H1 (cell line): ENCODE data around the gene LRRC2. TPM values are rescaled to one million over a fixed set of nuclear protein-coding genes. Genes with fewer than 3 reads are reported as not detected.

Experiments used
- CTCF ChIA-PET: fragments of 300-600 bp; sonication (Branson Sonifier 250); formaldehyde crosslinking; loops from one replicate; lab custom pipeline; 2021; ENCODE audit not compliant: partially characterized antibody; lab: Charles Lee
- POLR2A ChIA-PET: fragments of 300-600 bp; sonication (Branson Sonifier 250); formaldehyde crosslinking; loops from one replicate; lab custom pipeline; 2021; ENCODE audit warnings: inconsistent platforms; ENCODE audit not compliant: partially characterized antibody; lab: Charles Lee
- DNase-seq, 2 experiments: peaks; one replicate each; pipeline versions ENCODE4 v3.0.0 to v3.0.0-alpha.2; 2010 to 2022; ENCODE audit warnings: low spot score in 2 of 2, low read depth in 1 of 2, mixed read lengths in 1 of 2
- FAIRE-seq: peaks from 2 replicates; lab custom pipeline; 2011; peaks lifted over from hg19 to GRCh38; lab: Jason Lieb, UNC
- H2AFZ ChIP-seq: 2 replicates; pipeline ENCODE4 v1.8.1; 2012; ENCODE audit warnings: low read length, inconsistent platforms
- H2AK5ac ChIP-seq: 2 replicates; pipeline ENCODE4 v1.6.1; 2013; ENCODE audit warnings: low read depth, low read length
- H2BK120ac ChIP-seq: replicated peaks from 2 replicates; pipeline ENCODE3; 2013; ENCODE audit warnings: low read depth, low read length, inconsistent platforms
- H2BK12ac ChIP-seq: 2 replicates; pipeline ENCODE4 v1.6.1; 2013; ENCODE audit warnings: low read depth, low read length
- H2BK15ac ChIP-seq: 2 replicates; pipeline ENCODE4 v1.6.1; 2013; ENCODE audit warnings: low read length
- H2BK20ac ChIP-seq: 2 replicates; pipeline ENCODE4 v1.6.1; 2013; ENCODE audit warnings: low read length
- H2BK5ac ChIP-seq: 2 replicates; pipeline ENCODE4 v1.6.1; 2013; ENCODE audit warnings: low read depth, low read length
- H3K14ac ChIP-seq: 2 replicates; pipeline ENCODE4 v1.6.1; 2013; ENCODE audit warnings: inconsistent platforms; ENCODE audit not compliant: insufficient read length
- H3K18ac ChIP-seq: 2 replicates; pipeline ENCODE4 v1.6.1; 2013; ENCODE audit warnings: low read length; ENCODE audit errors: extremely low read depth
- H3K23ac ChIP-seq: 2 replicates; pipeline ENCODE4 v1.6.1; 2013; ENCODE audit warnings: inconsistent platforms; ENCODE audit not compliant: insufficient read length
- H3K23me2 ChIP-seq: 2 replicates; pipeline ENCODE4 v1.6.1; 2013; ENCODE audit warnings: low read depth, low read length
- H3K27ac ChIP-seq: 2 replicates; pipeline ENCODE4 v1.6.1; 2011; ENCODE audit warnings: low read depth, low read length, inconsistent platforms
- H3K27me3 ChIP-seq, 4 experiments: replicated peaks in 1 of 4; 1 replicate in 1 of 4; 2 replicates in 3 of 4; pipeline versions ENCODE4 v1.6.1 to v1.8.1; 2011 to 2013; ENCODE audit warnings: low read length in 3 of 4, mild to moderate bottlenecking in 3 of 4, inconsistent platforms in 2 of 4, mixed read lengths in 2 of 4, moderate library complexity in 1 of 4; ENCODE audit not compliant: control insufficient read depth in 3 of 4, insufficient read depth in 3 of 4; ENCODE audit errors: extremely low read depth in 1 of 4
- H3K36me3 ChIP-seq, 4 experiments: 2 replicates each; pipeline versions ENCODE4 v1.6.1 to v1.8.1; 2011 to 2013; ENCODE audit warnings: mild to moderate bottlenecking in 4 of 4, low read length in 3 of 4, moderate library complexity in 2 of 4, control low read depth in 1 of 4, inconsistent platforms in 1 of 4; ENCODE audit not compliant: insufficient read depth in 4 of 4, control insufficient read depth in 2 of 4
- H3K4ac ChIP-seq: replicated peaks from 2 replicates; pipeline ENCODE3; 2013; ENCODE audit warnings: low read length, low read depth, mixed read lengths, inconsistent platforms; ENCODE audit not compliant: insufficient read length
- H3K4me1 ChIP-seq, 4 experiments: replicated peaks in 1 of 4; 1 replicate in 1 of 4; 2 replicates in 3 of 4; pipeline versions ENCODE4 v1.6.1 to v1.8.1; 2011 to 2013; ENCODE audit warnings: low read length in 3 of 4, inconsistent platforms in 2 of 4, mixed read lengths in 1 of 4; ENCODE audit not compliant: insufficient read depth in 4 of 4, control insufficient read depth in 3 of 4
- H3K4me2 ChIP-seq, 2 experiments: 2 replicates each; pipeline versions ENCODE4 v1.6.1 to v1.8.1; 2011 to 2013; ENCODE audit warnings: low read depth in 2 of 2, low read length in 2 of 2, control low read depth in 1 of 2, inconsistent platforms in 1 of 2, mild to moderate bottlenecking in 1 of 2; ENCODE audit not compliant: insufficient read depth in 1 of 2
- H3K4me3 ChIP-seq, 4 experiments: fragments of 200-600, 300-600 bp in 1 of 4; sonication (generic), shearing (Covaris generic), sonication (Bioruptor Twin) in 1 of 4; 2 replicates each; pipeline versions ENCODE4 v1.5.1 to v1.8.1; 2011 to 2016; ENCODE audit warnings: low read length in 4 of 4, low read depth in 3 of 4, control low read depth in 2 of 4, inconsistent platforms in 2 of 4, mild to moderate bottlenecking in 2 of 4, mixed read lengths in 1 of 4, moderate library complexity in 1 of 4; ENCODE audit not compliant: insufficient read depth in 2 of 4; ENCODE audit errors: extremely low read depth in 1 of 4
- H3K56ac ChIP-seq: replicated peaks from 2 replicates; pipeline ENCODE3; 2013; ENCODE audit warnings: low read depth, mild to moderate bottlenecking, mixed read lengths, low read length, inconsistent platforms; ENCODE audit not compliant: insufficient read length
- H3K79me1 ChIP-seq: 2 replicates; pipeline ENCODE4 v1.6.1; 2013; ENCODE audit warnings: low read depth, low read length, control low read depth
- H3K79me2 ChIP-seq, 2 experiments: 2 replicates each; pipeline versions ENCODE4 v1.6.1 to v1.8.1; 2012 to 2013; ENCODE audit warnings: low read length in 2 of 2, mild to moderate bottlenecking in 2 of 2, inconsistent platforms in 1 of 2; ENCODE audit not compliant: insufficient read depth in 2 of 2, control insufficient read depth in 1 of 2
- H3K9ac ChIP-seq, 4 experiments: replicated peaks in 1 of 4; 1 replicate in 1 of 4; 2 replicates in 3 of 4; pipeline versions ENCODE4 v1.6.1 to v1.8.1; 2011 to 2013; ENCODE audit warnings: low read depth in 3 of 4, low read length in 3 of 4, control low read depth in 2 of 4, mild to moderate bottlenecking in 2 of 4, moderate library complexity in 2 of 4, inconsistent platforms in 1 of 4; ENCODE audit errors: extremely low read depth in 1 of 4
- H3K9me3 ChIP-seq, 2 experiments: 2 replicates each; pipeline versions ENCODE4 v1.6.1 to v1.8.1; 2012 to 2013; ENCODE audit warnings: mild to moderate bottlenecking in 2 of 2, moderate library complexity in 2 of 2, control low read depth in 1 of 2, inconsistent platforms in 1 of 2, low read depth in 1 of 2, low read length in 1 of 2, mixed read lengths in 1 of 2; ENCODE audit not compliant: insufficient read depth in 2 of 2
- H4K20me1 ChIP-seq, 2 experiments: replicated peaks in 1 of 2; 2 replicates each; pipeline versions ENCODE3 to v1.8.1; 2011 to 2013; ENCODE audit warnings: inconsistent platforms in 2 of 2, low read length in 2 of 2, mild to moderate bottlenecking in 1 of 2; ENCODE audit not compliant: insufficient read depth in 2 of 2, control insufficient read depth in 1 of 2
- H4K5ac ChIP-seq: 2 replicates; pipeline ENCODE4 v1.6.1; 2013; ENCODE audit warnings: low read length, low read depth, mixed read lengths, inconsistent platforms; ENCODE audit not compliant: insufficient read length
- H4K8ac ChIP-seq: 2 replicates; pipeline ENCODE4 v1.8.0; 2013; ENCODE audit warnings: mild to moderate bottlenecking, moderate library complexity, low read length, inconsistent platforms; ENCODE audit not compliant: insufficient read depth; ENCODE audit errors: extremely low read depth
- H4K91ac ChIP-seq: replicated peaks from 2 replicates; pipeline ENCODE3; 2013; ENCODE audit warnings: low read length, mixed read lengths, inconsistent platforms; ENCODE audit not compliant: insufficient read length
- BCL11A ChIP-seq, 2 experiments: IDR thresholded peaks; one replicate each; pipeline ENCODE4 v1.6.1; 2011; ENCODE audit warnings: low read depth in 2 of 2, low read length in 2 of 2, mild to moderate bottlenecking in 2 of 2
- EP300 ChIP-seq, 2 experiments: IDR thresholded peaks; 1 replicate in 1 of 2; 2 replicates in 1 of 2; pipeline ENCODE4 v1.6.1; 2011 to 2012; ENCODE audit warnings: low read depth in 2 of 2, low read length in 2 of 2, mild to moderate bottlenecking in 2 of 2, borderline replicate concordance in 1 of 2, inconsistent platforms in 1 of 2, moderate library complexity in 1 of 2
- EZH2 ChIP-seq: fragments of 200-600 bp; sonication (generic); IDR thresholded peaks from 2 replicates; pipeline ENCODE4 v1.7.1; 2012; ENCODE audit warnings: low read depth, mild to moderate bottlenecking, moderate library complexity, low read length, inconsistent platforms; ENCODE audit not compliant: severe bottlenecking
- FOSL1 ChIP-seq: IDR thresholded peaks from 2 replicates; pipeline ENCODE4 v1.6.1; 2011; ENCODE audit warnings: mild to moderate bottlenecking, low read depth, low read length, moderate library complexity; ENCODE audit not compliant: insufficient read depth
- HDAC6 ChIP-seq: IDR thresholded peaks from one replicate; pipeline ENCODE4 v1.7.1; 2012; ENCODE audit warnings: low read depth, mild to moderate bottlenecking, inconsistent platforms, low read length, moderate library complexity
- JUN ChIP-seq: IDR thresholded peaks from 2 replicates; pipeline ENCODE4 v1.6.1; 2011; ENCODE audit warnings: low read depth, mild to moderate bottlenecking, improper control_type of control experiment, low read length
- KDM1A ChIP-seq: fragments of 200-600, 300-600 bp; sonication (generic); IDR thresholded peaks from 2 replicates; pipeline ENCODE4 v1.7.1; 2016; ENCODE audit warnings: mild to moderate bottlenecking, low read length, borderline replicate concordance
- POLR2A ChIP-seq, 2 experiments: IDR thresholded peaks; 1 replicate in 1 of 2; 2 replicates in 1 of 2; pipeline ENCODE4 v1.6.1; 2011; ENCODE audit warnings: low read depth in 2 of 2, low read length in 2 of 2, mild to moderate bottlenecking in 2 of 2; ENCODE audit errors: control extremely low read depth in 1 of 2
- RBBP5 ChIP-seq: IDR thresholded peaks from 2 replicates; pipeline ENCODE4 v1.7.1; 2012; ENCODE audit warnings: low read depth, mild to moderate bottlenecking, inconsistent platforms, low read length, moderate library complexity, borderline replicate concordance
- RXRA ChIP-seq: IDR thresholded peaks from 2 replicates; pipeline ENCODE4 v1.6.1; 2011; ENCODE audit warnings: low read depth, mild to moderate bottlenecking, low read length, moderate library complexity; ENCODE audit not compliant: insufficient read depth
- SP4 ChIP-seq: IDR thresholded peaks from 2 replicates; pipeline ENCODE4 v1.6.1; 2012; ENCODE audit warnings: low read length, inconsistent platforms
- SUZ12 ChIP-seq: fragments of 200-600 bp; sonication (generic); IDR thresholded peaks from 2 replicates; pipeline ENCODE4 v1.6.1; 2012; ENCODE audit warnings: mild to moderate bottlenecking, inconsistent platforms, low read length, moderate library complexity, mixed read lengths
- polyA plus RNA-seq, 7 experiments: library from polyadenylated mRNA; depleted of rRNA in 3 of 7; stranded (reverse) in 5 of 7; unstranded in 2 of 7; fragments of >200 nt in 5 of 7; fragments of 200-250 nt in 2 of 7; gene quantifications; 1 replicate in 5 of 7; 2 replicates in 1 of 7; 4 replicates in 1 of 7; pipeline versions ENCODE4 v1.2.1 to v1.2.3, GENCODE V29; 2011 to 2013; ENCODE audit warnings: missing spikeins in 2 of 7, mixed read lengths in 2 of 7
- total RNA-seq: library from RNA; stranded (reverse); fragmentation: NEBNext Ultra II Directional; extraction: Animal tissue kit (Norgen Biotek cat#: 25700); gene quantifications from 2 replicates; pipeline ENCODE4 v1.2.1, GENCODE V29; 2021
- TF ChIP-seq, protein P1 (sequence below): IDR thresholded peaks from 2 replicates; pipeline ENCODE4 v1.6.1; 2012; ENCODE audit warnings: inconsistent platforms
- TF ChIP-seq, protein P2 (sequence below): IDR thresholded peaks from 2 replicates; pipeline ENCODE4 v1.6.1; 2012; ENCODE audit warnings: inconsistent platforms

LRRC2 gene
- total and polyA plus RNA-seq, 2 of the 8 experiments (the other 6 are each of a cell fraction or from before 2014, with no cell fraction given): 1.4 to 6.4 TPM

DNA sequence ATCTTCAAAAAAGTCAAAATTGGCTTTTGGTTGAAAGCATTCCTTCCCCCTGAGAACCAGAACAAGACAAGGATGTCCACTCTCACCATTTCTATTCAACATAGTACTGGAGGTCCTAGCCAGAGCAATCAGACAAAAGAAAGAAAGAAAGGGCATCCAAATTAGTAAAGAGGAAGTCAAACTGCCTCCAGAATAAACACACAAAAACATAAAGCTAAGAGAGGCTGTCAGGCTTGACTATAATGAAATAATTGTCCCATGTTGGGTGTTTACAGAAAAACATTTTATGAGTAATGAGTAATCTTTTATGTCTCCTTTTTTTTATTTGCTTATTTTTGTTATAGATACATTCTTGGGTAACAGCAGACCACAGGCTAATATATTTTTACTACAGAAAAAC lies 27.9 kb upstream of the LRRC2 start:
- H4K5ac ChIP-seq: no peak overlapping the region
- H3K4me2 ChIP-seq: no peak overlapping the region
- H3K18ac ChIP-seq: no peak overlapping the region
- H3K23me2 ChIP-seq: no peaks in the 10 kb centered on the region
- no peak overlapping the region for H3K14ac ChIP-seq
- no peaks in the 10 kb centered on the region for H3K79me2 ChIP-seq
- H3K23ac ChIP-seq: no peak overlapping the region
- DNase-seq (no peak), FAIRE-seq (no peak)
- no peak overlapping the region for H4K91ac ChIP-seq
- no peak overlapping the region for H4K8ac ChIP-seq
- no peak overlapping the region for H2AFZ ChIP-seq
- CTCF ChIA-PET: interaction anchor here (0.6 to 2.4 kb wide), 14 partner anchors 9 to 114 kb away, joined by 3 to 16 read pairs (median 4); no protein-coding TSS in a partner anchor
- no peak overlapping the region for H3K27ac ChIP-seq
- H2BK15ac ChIP-seq: no peak overlapping the region
- H3K9ac ChIP-seq: no peak overlapping the region
- H2BK5ac ChIP-seq: no peak overlapping the region
- H3K9me3 ChIP-seq: peaks cover 16 to 30% of the 10 kb centered on the region in 2 experiments
- H2BK120ac ChIP-seq: no peak overlapping the region
- POLR2A ChIA-PET: interaction anchor here (0.8 to 2.5 kb wide), 8 partner anchors 8 to 35 kb away, joined by 3 to 13 read pairs (median 6); a partner anchor contains a TSS
- H3K4ac ChIP-seq: no peak overlapping the region
- no peak overlapping the region for H3K56ac ChIP-seq
- no peaks in the 10 kb centered on the region for H3K36me3 ChIP-seq
- H2BK20ac ChIP-seq: no peak overlapping the region
- no peak overlapping the region for H2BK12ac ChIP-seq
- H3K4me3 ChIP-seq: no peak overlapping the region
- H4K20me1 ChIP-seq: no peaks in the 10 kb centered on the region
- no peaks in the 10 kb centered on the region for H3K79me1 ChIP-seq
- 0 out of 7 replicates have a peak, but pooled peaks cover 0 to 3% (median 0%) of the 10 kb centered on the region in 4 experiments for H3K27me3 ChIP-seq
- peaks cover under 1 to 4% (median 3%) of the 10 kb centered on the region in 4 experiments; a peak in 5 of 7 replicates for H3K4me1 ChIP-seq
- H2AK5ac ChIP-seq: no peak overlapping the region
- TF ChIP-seq SUZ12: no peak
- no peak for TF ChIP-seq POLR2A (IDR thresholded peaks at IDR 0.05; ENCODE audit: control extremely low read depth in 1 of 2, low read depth in 2 of 2, low read length in 2 of 2)
- TF ChIP-seq FOSL1: no peak
- no peak for TF ChIP-seq RXRA
- TF ChIP-seq EP300 (IDR thresholded peaks at IDR 0.05; ENCODE audit: borderline replicate concordance in 1 of 2, low read depth in 2 of 2, low read length in 2 of 2): no peak
- no peak for TF ChIP-seq JUN
- TF ChIP-seq, protein P1, sequence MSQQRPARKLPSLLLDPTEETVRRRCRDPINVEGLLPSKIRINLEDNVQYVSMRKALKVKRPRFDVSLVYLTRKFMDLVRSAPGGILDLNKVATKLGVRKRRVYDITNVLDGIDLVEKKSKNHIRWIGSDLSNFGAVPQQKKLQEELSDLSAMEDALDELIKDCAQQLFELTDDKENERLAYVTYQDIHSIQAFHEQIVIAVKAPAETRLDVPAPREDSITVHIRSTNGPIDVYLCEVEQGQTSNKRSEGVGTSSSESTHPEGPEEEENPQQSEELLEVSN: no peak
- no peak for TF ChIP-seq BCL11A (IDR thresholded peaks at IDR 0.05; ENCODE audit: low read depth in 2 of 2, low read length in 2 of 2)
- TF ChIP-seq HDAC6: no peak
- TF ChIP-seq, protein P2, sequence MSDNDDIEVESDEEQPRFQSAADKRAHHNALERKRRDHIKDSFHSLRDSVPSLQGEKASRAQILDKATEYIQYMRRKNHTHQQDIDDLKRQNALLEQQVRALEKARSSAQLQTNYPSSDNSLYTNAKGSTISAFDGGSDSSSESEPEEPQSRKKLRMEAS: no peak
- TF ChIP-seq EZH2: no peak
- no peak for TF ChIP-seq KDM1A
- no peak for TF ChIP-seq RBBP5
- TF ChIP-seq SP4: no peak
